HepG2 (cell line): ENCODE data around the gene UNCX. TPM values are rescaled to one million over a fixed set of nuclear protein-coding genes. Genes with fewer than 3 reads are reported as not detected.

Experiments
- ATAC-seq: fragments of 200-7000 bp; cut with Tn5 transposase; 3 replicates; pipeline ENCODE4 v1.9.1; 2020; ENCODE audit warnings: mild to moderate bottlenecking, moderate library complexity
- BruUV-seq: library from RNA; stranded (reverse); fragments of 400-500 nt; replicated peaks from 2 replicates; lab custom pipeline; 2021; lab: Mats Ljungman, UMichigan
- CTCF ChIA-PET: fragments of 300-600 bp; formaldehyde crosslinking; extraction: SDS; loops from one replicate; lab custom pipeline; 2021; ENCODE audit warnings: low total read pairs, inconsistent platforms, low intra/inter-chr PET ratio; lab: Yijun Ruan, JAX
- POLR2A ChIA-PET: fragments of 350-600 bp; sonication (Branson Sonifier 250); formaldehyde crosslinking; loops from one replicate; lab custom pipeline; 2020; ENCODE audit warnings: antibody characterized with exemption, inconsistent platforms; lab: Yijun Ruan, JAX
- DNase-seq: peaks from one replicate; pipeline ENCODE4 v3.0.0-alpha.2; 2015; ENCODE audit warnings: low spot score
- FAIRE-seq: peaks from 3 replicates; lab custom pipeline; 2011; peaks lifted over from hg19 to GRCh38; lab: Jason Lieb, UNC
- H2AFZ ChIP-seq: one replicate; pipeline ENCODE4 v1.6.1; 2011; ENCODE audit warnings: low read length, inconsistent platforms
- H3K27ac ChIP-seq: fragments of 300-600 bp; 3 replicates; pipeline ENCODE4 v1.8.0; 2011; ENCODE audit warnings: mixed run types, mild to moderate bottlenecking, mixed read lengths, low read length, inconsistent platforms; ENCODE audit not compliant: insufficient read depth; ENCODE audit errors: extremely low read length
- H3K27me3 ChIP-seq, 2 experiments: fragments of 200-600 bp in 1 of 2; 2 replicates in 1 of 2; 3 replicates in 1 of 2; pipeline versions ENCODE4 v1.6.0 to v1.8.0; 2011; ENCODE audit warnings: low read length in 2 of 2, mild to moderate bottlenecking in 2 of 2, moderate library complexity in 2 of 2, inconsistent platforms in 1 of 2; ENCODE audit not compliant: insufficient read depth in 2 of 2, control insufficient read depth in 1 of 2
- H3K36me3 ChIP-seq, 2 experiments: fragments of 200-600 bp in 1 of 2; replicated peaks in 1 of 2; 2 replicates in 1 of 2; 3 replicates in 1 of 2; pipeline versions ENCODE4 v1.5.1 to v1.8.0; 2011; ENCODE audit warnings: low read length in 2 of 2, inconsistent platforms in 1 of 2; ENCODE audit not compliant: insufficient read depth in 2 of 2, control insufficient read depth in 1 of 2
- H3K4me1 ChIP-seq: 2 replicates; pipeline ENCODE4 v1.5.1; 2012; ENCODE audit warnings: low read length, inconsistent platforms; ENCODE audit not compliant: insufficient read depth
- H3K4me2 ChIP-seq: 2 replicates; pipeline ENCODE4 v1.6.0; 2011; ENCODE audit warnings: low read depth, low read length, inconsistent platforms
- H3K4me3 ChIP-seq, 3 experiments: fragments of 200-600 bp in 1 of 3; sonication (generic), shearing (Covaris generic) in 1 of 3; replicated peaks in 1 of 3; 2 replicates each; pipeline ENCODE4 v1.5.1; 2011 to 2016; ENCODE audit warnings: low read length in 3 of 3, inconsistent platforms in 2 of 3, low read depth in 2 of 3, mild to moderate bottlenecking in 2 of 3, control low read depth in 1 of 3, mixed read lengths in 1 of 3; ENCODE audit not compliant: insufficient read depth in 1 of 3
- H3K79me2 ChIP-seq: one replicate; pipeline ENCODE4 v1.6.1; 2011; ENCODE audit warnings: low read length, inconsistent platforms; ENCODE audit not compliant: insufficient read depth
- H3K9ac ChIP-seq: 2 replicates; pipeline ENCODE4 v1.6.0; 2011; ENCODE audit warnings: mild to moderate bottlenecking, low read depth, low read length, inconsistent platforms; ENCODE audit not compliant: insufficient read depth
- H3K9me3 ChIP-seq: 2 replicates; pipeline ENCODE4 v1.5.1; 2012; ENCODE audit warnings: mild to moderate bottlenecking, low read length
- H4K20me1 ChIP-seq: 2 replicates; pipeline ENCODE4 v1.6.0; 2011; ENCODE audit warnings: inconsistent platforms, mild to moderate bottlenecking, low read length, moderate library complexity; ENCODE audit not compliant: insufficient read depth
- CBX2 ChIP-seq, 2 experiments: fragments of 200-600 bp in 1 of 2; sonication (generic); formaldehyde crosslinking in 1 of 2; IDR thresholded peaks; 2 replicates each; pipeline versions ENCODE4 v1.7.0 to v1.8.1; 2018 to 2022; ENCODE audit warnings: low read depth in 2 of 2, low read length in 1 of 2, mild to moderate bottlenecking in 1 of 2, missing genetic modification reagents in 1 of 2
- CHD2 ChIP-seq: IDR thresholded peaks from 2 replicates; pipeline ENCODE4 v1.6.1; 2011; ENCODE audit warnings: low read depth, low read length, improper control_type of control experiment
- TOPORS ChIP-seq: sonication (generic); formaldehyde crosslinking; IDR thresholded peaks from 2 replicates; pipeline ENCODE4 v1.8.0; 2023; ENCODE audit warnings: mild to moderate bottlenecking, missing genetic modification reagents
- WGBS: methylation state at CpG from one replicate; pipeline ENCODE4 v1.1.6; 2017; ENCODE audit warnings: low lambda C conversion rate; 5-methylcytosine and 5-hydroxymethylcytosine counted together
- in situ Hi-C: cut with HindIII; loops from 2 replicates; pipeline ENCODE4 v1.10.0; 2017; ENCODE audit warnings: low pct_unique_long_range_greater_than_20kb; ENCODE audit not compliant: extremely low pct_ligation_motif_present
- intact Hi-C: fragments of 100-400 bp; cut with micrococcal nuclease; formaldehyde crosslinking; loops from one replicate; pipeline ENCODE4 v1.10.0; 2022; ENCODE audit not compliant: unreplicated experiment
- polyA plus RNA-seq, 8 experiments: library from polyadenylated mRNA; depleted of rRNA in 3 of 8; stranded (reverse) in 7 of 8; unstranded in 1 of 8; fragments of >200 nt; fragmentation: Illumina TruSeq in 4 of 8; extraction: Trizol in 4 of 8; gene quantifications; 2 replicates each; pipeline versions ENCODE4 v1.2.1 to v1.2.3, GENCODE V29; 2011 to 2016; ENCODE audit warnings: low read depth in 4 of 8, missing spikeins in 1 of 8, mixed read lengths in 1 of 8; ENCODE audit not compliant: insufficient read depth in 1 of 8
- total RNA-seq, 5 experiments: library from RNA; depleted of rRNA; stranded (reverse); fragments of >200 nt; fragmentation: Illumina TruSeq; extraction: Trizol; gene quantifications; 2 replicates each; pipeline ENCODE4 v1.2.3, GENCODE V29; 2016; ENCODE audit warnings: low read depth in 1 of 5
- TF ChIP-seq, protein P1 (sequence below): sonication (generic); formaldehyde crosslinking; IDR thresholded peaks from 2 replicates; pipeline ENCODE4 v1.8.0; 2022; ENCODE audit warnings: mild to moderate bottlenecking, missing genetic modification reagents, moderate library complexity
- TF ChIP-seq, protein P2 (sequence below): sonication (generic); formaldehyde crosslinking; IDR thresholded peaks from 2 replicates; pipeline ENCODE4 v1.4.0; 2020; ENCODE audit warnings: mild to moderate bottlenecking, low read depth, missing genetic modification reagents
- TF ChIP-seq, protein P3 (sequence below): IDR thresholded peaks from 2 replicates; pipeline ENCODE4 v1.6.1; 2016; ENCODE audit warnings: low read depth, missing genetic modification reagents, missing compliant biosample characterization

UNCX gene
- total and polyA plus RNA-seq, 2 of the 13 experiments (the other 11 are each of a cell fraction or from before 2014, with no cell fraction given): not detected

DNA sequence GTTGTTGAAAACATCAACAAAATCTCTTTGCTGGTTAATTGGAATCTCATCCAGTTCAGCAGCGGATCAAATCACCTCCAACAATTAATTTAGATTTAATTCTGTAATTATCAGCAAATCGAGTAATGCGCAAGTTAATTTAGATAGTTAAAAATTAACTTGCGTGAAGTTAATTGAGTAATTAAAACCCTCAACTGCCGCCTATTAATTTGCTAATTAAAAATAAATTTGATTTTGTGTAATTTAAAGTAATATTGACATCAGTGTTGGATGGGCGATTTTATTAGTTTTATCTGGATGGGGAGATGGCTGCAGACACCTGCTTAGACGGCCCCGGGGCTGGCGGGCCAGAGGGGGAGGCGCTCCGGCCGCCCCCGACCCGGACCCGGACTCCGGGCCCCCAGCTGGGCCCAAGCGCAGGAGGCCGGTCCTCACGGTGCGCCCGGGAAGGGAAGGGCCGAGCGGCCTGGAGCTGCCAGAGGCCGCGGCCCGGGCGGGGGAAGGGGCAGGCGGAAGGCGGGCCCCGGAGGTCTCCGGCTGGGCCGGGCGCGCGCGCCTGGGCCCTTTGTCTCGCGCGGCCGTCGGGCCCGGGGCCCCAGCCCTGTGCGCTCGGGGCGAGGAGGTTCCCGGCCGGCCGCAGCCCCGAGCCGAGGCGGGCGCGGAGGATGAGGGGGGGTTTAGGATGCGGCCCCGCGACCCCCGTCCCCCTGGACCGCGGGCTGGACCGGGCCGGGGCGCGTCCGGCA lies 3.3 kb upstream of the UNCX start:
- DNase-seq (no peak), FAIRE-seq (no peak), ATAC-seq (no peak)
- Histone ChIP-seq H3K27ac (no peak overlapping the region), H3K9me3 (no peaks in the 10 kb centered on the region), H4K20me1 (0 out of 2 replicates have a peak, but pooled peaks cover 4% of the 10 kb centered on the region), H3K36me3 (no peaks in the 10 kb centered on the region), H3K79me2 (no peaks in the 10 kb centered on the region), H3K4me1 (no peaks in the 10 kb centered on the region), H3K27me3 (peaks cover 12 to 81% of the 10 kb centered on the region in 2 experiments), H3K4me2 (no peak overlapping the region), H3K9ac (no peak overlapping the region)
- CTCF ChIA-PET: no interaction called here
- BruUV-seq: no TSS peak
- 48% methylated on average over 31 of the region's 64 CpGs for WGBS
- POLR2A ChIA-PET: no interaction called here
- in situ Hi-C loops (loop anchor here (10.0 kb wide), 1 partner anchor 165 kb away; no protein-coding TSS in a partner anchor), intact Hi-C loops (loop anchor here (5.0 kb wide), 1 partner anchor 183 kb away; no protein-coding TSS in a partner anchor)
- TF ChIP-seq CBX2 (IDR thresholded peaks at IDR 0.05; ENCODE audit: low read depth, low read length): peak; percentile 95
- TF ChIP-seq CBX2 (CRISPR knock-in tag; IDR thresholded peaks at IDR 0.05; ENCODE audit: low read depth): no peak
- no peak for TF ChIP-seq CHD2
- TF ChIP-seq, all 625 proteins: peak for 1
- Histone ChIP-seq H2AFZ (no peak overlapping the region), H3K4me3 (no peak overlapping the region)

DNA sequence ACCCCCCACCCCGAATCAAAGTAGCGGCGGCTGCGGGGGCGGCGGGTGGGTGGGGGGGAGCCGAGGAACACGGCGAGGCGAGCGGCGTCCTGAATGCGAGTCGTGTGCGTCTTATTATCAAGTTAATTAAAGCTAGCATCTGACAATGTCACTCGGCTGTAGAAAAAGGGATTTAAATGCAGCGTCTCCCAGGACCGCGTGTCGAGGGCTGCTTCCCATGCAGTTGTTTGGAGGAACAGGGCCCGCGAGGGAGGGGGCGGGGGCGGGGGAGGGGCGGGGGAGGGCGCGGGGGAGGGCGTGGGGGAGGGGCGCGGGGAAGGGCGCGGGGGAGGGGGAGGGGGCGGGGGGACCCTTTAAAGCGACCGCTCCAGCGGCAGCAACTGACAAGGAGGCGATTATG lies 2.7 kb upstream of the UNCX start:
- peaks cover 14 to 81% of the 10 kb centered on the region in 2 experiments for H3K27me3 ChIP-seq
- POLR2A ChIA-PET: no interaction called here
- WGBS: 29% methylated on average over 29 of the region's 37 CpGs
- TF ChIP-seq, protein P1, sequence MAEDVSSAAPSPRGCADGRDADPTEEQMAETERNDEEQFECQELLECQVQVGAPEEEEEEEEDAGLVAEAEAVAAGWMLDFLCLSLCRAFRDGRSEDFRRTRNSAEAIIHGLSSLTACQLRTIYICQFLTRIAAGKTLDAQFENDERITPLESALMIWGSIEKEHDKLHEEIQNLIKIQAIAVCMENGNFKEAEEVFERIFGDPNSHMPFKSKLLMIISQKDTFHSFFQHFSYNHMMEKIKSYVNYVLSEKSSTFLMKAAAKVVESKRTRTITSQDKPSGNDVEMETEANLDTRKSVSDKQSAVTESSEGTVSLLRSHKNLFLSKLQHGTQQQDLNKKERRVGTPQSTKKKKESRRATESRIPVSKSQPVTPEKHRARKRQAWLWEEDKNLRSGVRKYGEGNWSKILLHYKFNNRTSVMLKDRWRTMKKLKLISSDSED (CRISPR knock-in tag): no peak
- no peak for TF ChIP-seq TOPORS (CRISPR knock-in tag)
- TF ChIP-seq, protein P2, sequence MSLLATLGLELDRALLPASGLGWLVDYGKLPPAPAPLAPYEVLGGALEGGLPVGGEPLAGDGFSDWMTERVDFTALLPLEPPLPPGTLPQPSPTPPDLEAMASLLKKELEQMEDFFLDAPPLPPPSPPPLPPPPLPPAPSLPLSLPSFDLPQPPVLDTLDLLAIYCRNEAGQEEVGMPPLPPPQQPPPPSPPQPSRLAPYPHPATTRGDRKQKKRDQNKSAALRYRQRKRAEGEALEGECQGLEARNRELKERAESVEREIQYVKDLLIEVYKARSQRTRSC (CRISPR knock-in tag): no peak
- TF ChIP-seq, protein P3, sequence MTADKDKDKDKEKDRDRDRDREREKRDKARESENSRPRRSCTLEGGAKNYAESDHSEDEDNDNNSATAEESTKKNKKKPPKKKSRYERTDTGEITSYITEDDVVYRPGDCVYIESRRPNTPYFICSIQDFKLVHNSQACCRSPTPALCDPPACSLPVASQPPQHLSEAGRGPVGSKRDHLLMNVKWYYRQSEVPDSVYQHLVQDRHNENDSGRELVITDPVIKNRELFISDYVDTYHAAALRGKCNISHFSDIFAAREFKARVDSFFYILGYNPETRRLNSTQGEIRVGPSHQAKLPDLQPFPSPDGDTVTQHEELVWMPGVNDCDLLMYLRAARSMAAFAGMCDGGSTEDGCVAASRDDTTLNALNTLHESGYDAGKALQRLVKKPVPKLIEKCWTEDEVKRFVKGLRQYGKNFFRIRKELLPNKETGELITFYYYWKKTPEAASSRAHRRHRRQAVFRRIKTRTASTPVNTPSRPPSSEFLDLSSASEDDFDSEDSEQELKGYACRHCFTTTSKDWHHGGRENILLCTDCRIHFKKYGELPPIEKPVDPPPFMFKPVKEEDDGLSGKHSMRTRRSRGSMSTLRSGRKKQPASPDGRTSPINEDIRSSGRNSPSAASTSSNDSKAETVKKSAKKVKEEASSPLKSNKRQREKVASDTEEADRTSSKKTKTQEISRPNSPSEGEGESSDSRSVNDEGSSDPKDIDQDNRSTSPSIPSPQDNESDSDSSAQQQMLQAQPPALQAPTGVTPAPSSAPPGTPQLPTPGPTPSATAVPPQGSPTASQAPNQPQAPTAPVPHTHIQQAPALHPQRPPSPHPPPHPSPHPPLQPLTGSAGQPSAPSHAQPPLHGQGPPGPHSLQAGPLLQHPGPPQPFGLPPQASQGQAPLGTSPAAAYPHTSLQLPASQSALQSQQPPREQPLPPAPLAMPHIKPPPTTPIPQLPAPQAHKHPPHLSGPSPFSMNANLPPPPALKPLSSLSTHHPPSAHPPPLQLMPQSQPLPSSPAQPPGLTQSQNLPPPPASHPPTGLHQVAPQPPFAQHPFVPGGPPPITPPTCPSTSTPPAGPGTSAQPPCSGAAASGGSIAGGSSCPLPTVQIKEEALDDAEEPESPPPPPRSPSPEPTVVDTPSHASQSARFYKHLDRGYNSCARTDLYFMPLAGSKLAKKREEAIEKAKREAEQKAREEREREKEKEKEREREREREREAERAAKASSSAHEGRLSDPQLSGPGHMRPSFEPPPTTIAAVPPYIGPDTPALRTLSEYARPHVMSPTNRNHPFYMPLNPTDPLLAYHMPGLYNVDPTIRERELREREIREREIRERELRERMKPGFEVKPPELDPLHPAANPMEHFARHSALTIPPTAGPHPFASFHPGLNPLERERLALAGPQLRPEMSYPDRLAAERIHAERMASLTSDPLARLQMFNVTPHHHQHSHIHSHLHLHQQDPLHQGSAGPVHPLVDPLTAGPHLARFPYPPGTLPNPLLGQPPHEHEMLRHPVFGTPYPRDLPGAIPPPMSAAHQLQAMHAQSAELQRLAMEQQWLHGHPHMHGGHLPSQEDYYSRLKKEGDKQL (CRISPR knock-in tag): no peak

More for the DNA sequence above, 2.7 kb upstream of the UNCX start:
- no TSS peak for BruUV-seq
- H3K4me2 ChIP-seq: no peak overlapping the region
- DNase-seq (no peak), FAIRE-seq (no peak), ATAC-seq (no peak)
- intact Hi-C loops (loop anchor here (5.0 kb wide), 1 partner anchor 182 kb away; no protein-coding TSS in a partner anchor), in situ Hi-C loops (loop anchor here (10.0 kb wide), 1 partner anchor 165 kb away; no protein-coding TSS in a partner anchor)
- H3K79me2 ChIP-seq: no peaks in the 10 kb centered on the region
- no peaks in the 10 kb centered on the region for H3K9me3 ChIP-seq
- CTCF ChIA-PET: no interaction called here
- H2AFZ ChIP-seq: no peak overlapping the region
- no peak overlapping the region for H3K27ac ChIP-seq
- H3K9ac ChIP-seq: no peak overlapping the region
- 0 out of 2 replicates have a peak, but pooled peaks cover 4% of the 10 kb centered on the region for H4K20me1 ChIP-seq
- no peaks in the 10 kb centered on the region for H3K4me1 ChIP-seq
- no peak overlapping the region for H3K4me3 ChIP-seq
- H3K36me3 ChIP-seq: no peaks in the 10 kb centered on the region
